IMR-90 (cell line): ENCODE measurements around the gene STK32A. TPM values are rescaled to one million over a fixed set of nuclear protein-coding genes. Genes with fewer than 3 reads are reported as not detected.

Source experiments
- ATAC-seq: fragments of 200-7000 bp; cut with Tn5 transposase; 2 replicates; pipeline ENCODE4 v1.9.1; 2020; ENCODE audit warnings: low read depth, mild to moderate bottlenecking, moderate library complexity
- BruUV-seq: library from RNA; stranded (reverse); fragments of 400-500 nt; replicated peaks from 2 replicates; lab custom pipeline; 2021; lab: Mats Ljungman, UMichigan
- CTCF ChIA-PET: fragments of 300-600 bp; formaldehyde crosslinking; extraction: SDS; loops from one replicate; lab custom pipeline; 2021; ENCODE audit warnings: antibody characterized with exemption; lab: Yijun Ruan, JAX
- POLR2A ChIA-PET: fragments of 300-600 bp; sonication (Branson Sonifier 250); formaldehyde crosslinking; loops from one replicate; lab custom pipeline; 2022; ENCODE audit warnings: antibody characterized with exemption; ENCODE audit not compliant: unreplicated experiment; lab: Charles Lee
- DNase-seq: peaks from one replicate; pipeline ENCODE4 v3.0.0; 2013
- H2AFZ ChIP-seq: replicated peaks from 2 replicates; pipeline ENCODE3; 2013; ENCODE audit warnings: low read length, mild to moderate bottlenecking; ENCODE audit not compliant: poor library complexity
- H2AK5ac ChIP-seq: 2 replicates; pipeline ENCODE4 v1.6.1; 2013; ENCODE audit warnings: low read depth, low read length, inconsistent platforms
- H2AK9ac ChIP-seq: replicated peaks from 2 replicates; pipeline ENCODE3; 2013; ENCODE audit warnings: mild to moderate bottlenecking, low read depth, low read length, moderate library complexity; ENCODE audit not compliant: poor library complexity
- H2BK120ac ChIP-seq: 2 replicates; pipeline ENCODE4 v1.6.1; 2013; ENCODE audit warnings: low read depth, low read length, inconsistent platforms
- H2BK15ac ChIP-seq: 3 replicates; pipeline ENCODE4 v1.6.1; 2013; ENCODE audit warnings: low read depth, low read length, inconsistent platforms
- H2BK20ac ChIP-seq: 2 replicates; pipeline ENCODE4 v1.6.1; 2013; ENCODE audit warnings: low read depth, mild to moderate bottlenecking, inconsistent platforms, low read length, moderate library complexity
- H2BK5ac ChIP-seq: 2 replicates; pipeline ENCODE4 v1.6.1; 2013; ENCODE audit warnings: mild to moderate bottlenecking, low read depth, low read length, inconsistent platforms; ENCODE audit not compliant: poor library complexity, severe bottlenecking
- H3K14ac ChIP-seq: replicated peaks from 2 replicates; pipeline ENCODE4 v1.6.1; 2013; ENCODE audit warnings: low read depth, low read length, inconsistent platforms
- H3K18ac ChIP-seq: 2 replicates; pipeline ENCODE4 v1.6.1; 2013; ENCODE audit warnings: low read depth, low read length, control low read depth
- H3K23ac ChIP-seq: 2 replicates; pipeline ENCODE4 v1.6.1; 2013; ENCODE audit warnings: low read depth, low read length, inconsistent platforms
- H3K27ac ChIP-seq: 2 replicates; pipeline ENCODE4 v1.5.1; 2013; ENCODE audit warnings: mild to moderate bottlenecking, control low read depth, low read length; ENCODE audit not compliant: insufficient read depth
- H3K27me3 ChIP-seq: 2 replicates; pipeline ENCODE4 v1.6.1; 2013; ENCODE audit warnings: low read length; ENCODE audit not compliant: control insufficient read depth, insufficient read depth
- H3K36me3 ChIP-seq: 2 replicates; pipeline ENCODE4 v1.6.1; 2013; ENCODE audit warnings: low read length, mixed read lengths; ENCODE audit not compliant: control insufficient read depth, insufficient read depth
- H3K4ac ChIP-seq: 2 replicates; pipeline ENCODE4 v1.6.1; 2013; ENCODE audit warnings: low read depth, low read length, inconsistent platforms
- H3K4me1 ChIP-seq: 2 replicates; pipeline ENCODE4 v1.6.1; 2013; ENCODE audit warnings: low read length, mixed read lengths; ENCODE audit not compliant: control insufficient read depth, insufficient read depth
- H3K4me2 ChIP-seq: 2 replicates; pipeline ENCODE4 v1.6.1; 2013; ENCODE audit warnings: low read depth, mild to moderate bottlenecking, control low read depth, low read length, moderate library complexity
- H3K4me3 ChIP-seq: 2 replicates; pipeline ENCODE4 v1.5.1; 2013; ENCODE audit warnings: low read depth, mild to moderate bottlenecking, control low read depth, low read length, moderate library complexity; ENCODE audit not compliant: insufficient read depth
- H3K56ac ChIP-seq: 2 replicates; pipeline ENCODE4 v1.6.1; 2013; ENCODE audit warnings: low read length, inconsistent platforms; ENCODE audit not compliant: insufficient read depth; ENCODE audit errors: extremely low read depth
- H3K79me1 ChIP-seq, 2 experiments: 2 replicates each; pipeline ENCODE4 v1.6.1; 2013; ENCODE audit warnings: low read length in 2 of 2, inconsistent platforms in 1 of 2, low read depth in 1 of 2
- H3K9ac ChIP-seq: 2 replicates; pipeline ENCODE4 v1.6.1; 2013; ENCODE audit warnings: low read depth, low read length, control low read depth
- H3K9me1 ChIP-seq: 2 replicates; pipeline ENCODE4 v1.6.1; 2013; ENCODE audit warnings: low read length, inconsistent platforms; ENCODE audit not compliant: insufficient read depth
- H3K9me3 ChIP-seq: 2 replicates; pipeline ENCODE4 v1.6.1; 2013; ENCODE audit warnings: low read length; ENCODE audit not compliant: control insufficient read depth, insufficient read depth
- H4K20me1 ChIP-seq: 2 replicates; pipeline ENCODE4 v1.6.1; 2013; ENCODE audit warnings: low read length, inconsistent platforms; ENCODE audit not compliant: insufficient read depth
- H4K5ac ChIP-seq: 2 replicates; pipeline ENCODE4 v1.6.1; 2013; ENCODE audit warnings: mild to moderate bottlenecking, low read depth, low read length, control low read depth
- H4K8ac ChIP-seq, 2 experiments: 2 replicates each; pipeline ENCODE4 v1.6.1; 2013; ENCODE audit warnings: low read depth in 2 of 2, low read length in 2 of 2, control low read depth in 1 of 2, inconsistent platforms in 1 of 2
- H4K91ac ChIP-seq: 2 replicates; pipeline ENCODE4 v1.6.1; 2013; ENCODE audit warnings: low read depth, low read length, inconsistent platforms; ENCODE audit not compliant: insufficient read depth
- CTCF ChIP-seq: conservative IDR thresholded peaks from 2 replicates; pipeline ENCODE4 v1.5.1; 2012; ENCODE audit warnings: mild to moderate bottlenecking, low read depth, low read length, improper control_type of control experiment
- FOS ChIP-seq: fragments of 150-350 bp; IDR thresholded peaks from 2 replicates; pipeline ENCODE4 v1.6.1; 2016; ENCODE audit warnings: low read depth, low read length
- MAZ ChIP-seq: IDR thresholded peaks from 2 replicates; pipeline ENCODE4 v1.6.1; 2012; ENCODE audit warnings: low read depth, mild to moderate bottlenecking, low read length, improper control_type of control experiment, moderate library complexity, borderline replicate concordance
- NFE2L2 ChIP-seq: fragments of 150-350 bp; IDR thresholded peaks from 2 replicates; pipeline ENCODE4 v1.6.1; 2016; ENCODE audit warnings: low read depth, mild to moderate bottlenecking, low read length
- POLR2A ChIP-seq: IDR thresholded peaks from 2 replicates; pipeline ENCODE4 v1.6.1; 2012; ENCODE audit warnings: mild to moderate bottlenecking, low read depth, low read length
- RAD21 ChIP-seq: IDR thresholded peaks from 2 replicates; pipeline ENCODE4 v1.6.1; 2012; ENCODE audit warnings: low read length, improper control_type of control experiment
- RFX5 ChIP-seq: IDR thresholded peaks from 2 replicates; pipeline ENCODE4 v1.8.0; 2012; ENCODE audit warnings: low read depth, mild to moderate bottlenecking, low read length, moderate library complexity
- SMC3 ChIP-seq: fragments of 150-350 bp; IDR thresholded peaks from 2 replicates; pipeline ENCODE4 v1.6.1; 2016; ENCODE audit warnings: low read depth, mild to moderate bottlenecking, antibody characterized with exemption, low read length, moderate library complexity
- WGBS, 2 experiments: methylation state at CpG; one replicate each; pipeline versions ENCODE4 v1.1.5 to v1.1.7; 2013; ENCODE audit warnings: missing lambda C conversion rate in 2 of 2; ENCODE audit not compliant: insufficient read length in 1 of 2; ENCODE audit errors: extremely low coverage in 2 of 2; 5-methylcytosine and 5-hydroxymethylcytosine counted together
- dilution Hi-C: fragments of 300-500 bp; cut with HindIII; formaldehyde crosslinking; loops from one replicate; pipeline ENCODE4 v1.14.3; 2018; ENCODE audit warnings: low sequenced_read_pairs; ENCODE audit not compliant: unreplicated experiment
- in situ Hi-C: fragments of 300-500 bp; cut with MboI; formaldehyde crosslinking; loops from 3 replicates; pipeline ENCODE4 v1.14.3; 2019; ENCODE audit warnings: low sequenced_read_pairs, inconsistent platforms, mixed read lengths
- intact Hi-C: fragments of 100-400 bp; cut with micrococcal nuclease; formaldehyde crosslinking; loops from 2 replicates; pipeline ENCODE4 v1.10.0; 2022
- polyA plus RNA-seq, 3 experiments: library from polyadenylated mRNA; depleted of rRNA; stranded (reverse); fragments of >200 nt; gene quantifications; 2 replicates each; pipeline ENCODE4 v1.2.3, GENCODE V29; 2012; ENCODE audit warnings: low replicate concordance in 1 of 3
- total RNA-seq: library from RNA; depleted of rRNA; stranded (reverse); fragments of >200 nt; gene quantifications from 2 replicates; pipeline ENCODE4 v1.2.3, GENCODE V29; 2012
- TF ChIP-seq, protein P1 (sequence below): fragments of 150-350 bp; IDR thresholded peaks from 2 replicates; pipeline ENCODE4 v1.6.1; 2016; ENCODE audit warnings: low read depth, mild to moderate bottlenecking, low read length, moderate library complexity, borderline replicate concordance
- TF ChIP-seq, protein P2 (sequence below): fragments of 150-350 bp; IDR thresholded peaks from 2 replicates; pipeline ENCODE4 v1.6.1; 2017; ENCODE audit warnings: mild to moderate bottlenecking, antibody characterized with exemption, low read length, low read depth

Gene STK32A
- total and polyA plus RNA-seq, 2 of the 4 experiments (the other 2 are of a cell fraction), result 0.12 to 0.18 TPM

- Histone ChIP-seq H2AFZ (no peak overlapping the region), H3K4me1 (peaks cover 3% of the 10 kb centered on the region; the same call in 1 of the 2 replicates), H3K27ac (no peak overlapping the region), H4K5ac (no peak overlapping the region), H3K4me3 (no peak overlapping the region), H4K20me1 (no peaks in the 10 kb centered on the region), H3K14ac (no peak overlapping the region), H2AK9ac (peak overlapping the region; percentile 15), H4K8ac (no peak overlapping the region), H3K9me1 (peaks cover 6% of the 10 kb centered on the region; the same call in 1 of the 2 replicates), H3K79me1 (no peaks in the 10 kb centered on the region), H2BK5ac (no peak overlapping the region), H4K91ac (no peak overlapping the region), H3K18ac (no peak overlapping the region), H3K56ac (no peak overlapping the region), H3K4me2 (no peak overlapping the region), H2BK15ac (no peak overlapping the region), H2BK20ac (no peak overlapping the region), H3K4ac (no peak overlapping the region), H3K9me3 (no peaks in the 10 kb centered on the region), H3K27me3 (no peaks in the 10 kb centered on the region), H3K36me3 (peaks cover 11% of the 10 kb centered on the region), H3K23ac (no peak overlapping the region), H2BK120ac (no peak overlapping the region), H2AK5ac (no peak overlapping the region), H3K9ac (no peak overlapping the region)
- BruUV-seq, result no TSS peak
- ATAC-seq (peak; percentile 97), DNase-seq (peak; percentile 84)
- CTCF ChIA-PET, result interaction anchor here (0.6 to 1.5 kb wide), 4 partner anchors 11 to 167 kb away, joined by 3 to 4 read pairs (median 4); no protein-coding TSS in a partner anchor
- intact Hi-C loops (loop anchor here (2.0 kb wide), 1 partner anchor 167 kb away; no protein-coding TSS in a partner anchor), in situ Hi-C loops (loop anchor here (5.0 kb wide), 1 partner anchor 171 kb away; no protein-coding TSS in a partner anchor), dilution Hi-C loops (no loop called here)
- TF ChIP-seq, protein P1, sequence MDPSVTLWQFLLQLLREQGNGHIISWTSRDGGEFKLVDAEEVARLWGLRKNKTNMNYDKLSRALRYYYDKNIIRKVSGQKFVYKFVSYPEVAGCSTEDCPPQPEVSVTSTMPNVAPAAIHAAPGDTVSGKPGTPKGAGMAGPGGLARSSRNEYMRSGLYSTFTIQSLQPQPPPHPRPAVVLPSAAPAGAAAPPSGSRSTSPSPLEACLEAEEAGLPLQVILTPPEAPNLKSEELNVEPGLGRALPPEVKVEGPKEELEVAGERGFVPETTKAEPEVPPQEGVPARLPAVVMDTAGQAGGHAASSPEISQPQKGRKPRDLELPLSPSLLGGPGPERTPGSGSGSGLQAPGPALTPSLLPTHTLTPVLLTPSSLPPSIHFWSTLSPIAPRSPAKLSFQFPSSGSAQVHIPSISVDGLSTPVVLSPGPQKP, result no peak
- TF ChIP-seq RAD21, result peak; percentile 66
- 0 out of 2 replicates have a peak, but pooled peaks have one; percentile 13 for TF ChIP-seq MAZ
- TF ChIP-seq CTCF, result peak; percentile 65
- no peak for TF ChIP-seq POLR2A
- TF ChIP-seq FOS, result no peak
- TF ChIP-seq NFE2L2, result no peak
- TF ChIP-seq, protein P2, sequence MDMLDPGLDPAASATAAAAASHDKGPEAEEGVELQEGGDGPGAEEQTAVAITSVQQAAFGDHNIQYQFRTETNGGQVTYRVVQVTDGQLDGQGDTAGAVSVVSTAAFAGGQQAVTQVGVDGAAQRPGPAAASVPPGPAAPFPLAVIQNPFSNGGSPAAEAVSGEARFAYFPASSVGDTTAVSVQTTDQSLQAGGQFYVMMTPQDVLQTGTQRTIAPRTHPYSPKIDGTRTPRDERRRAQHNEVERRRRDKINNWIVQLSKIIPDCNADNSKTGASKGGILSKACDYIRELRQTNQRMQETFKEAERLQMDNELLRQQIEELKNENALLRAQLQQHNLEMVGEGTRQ, result no peak
- peak; percentile 61 for TF ChIP-seq SMC3
- TF ChIP-seq RFX5, result no peak
- POLR2A ChIA-PET, result no interaction called here
- 100% methylated on average over 3 of the region's 5 CpGs; no CpG with 5 or more reads in 1 of the 2 experiments for WGBS, 2 experiments
Measured at GRCh38 chr5:147391781-147392180, 157.0 kb downstream of the STK32A start.
